LNCAP (cell line): Measurements from ENCODE around the gene RAB6D.

Source experiments
- TF ChIP-seq, protein P1 (sequence below): fragments of 450-650 bp; IDR thresholded peaks from 2 replicates; pipeline ENCODE4 v1.5.1; 2017; ENCODE audit warnings: mild to moderate bottlenecking

Gene RAB6D

DNA sequence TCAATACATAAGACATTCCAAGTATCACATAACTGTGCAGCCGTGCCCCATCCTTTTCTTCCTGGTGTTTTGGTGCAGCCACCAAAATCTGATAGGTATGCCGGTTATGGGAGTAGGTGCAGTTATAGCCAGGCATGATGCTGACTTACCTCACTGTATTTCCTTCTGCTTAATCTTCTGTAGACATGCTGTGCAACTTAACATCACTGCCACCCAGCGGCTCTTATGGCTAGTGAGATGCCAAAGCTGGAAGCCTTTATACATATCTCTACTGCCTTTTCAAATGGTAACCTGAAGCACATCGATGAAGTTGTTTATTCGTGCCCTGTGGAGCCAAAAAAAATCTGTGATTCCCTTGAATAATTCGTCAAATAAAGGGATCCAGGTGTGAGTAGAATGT, 28.6 kb downstream of the RAB6D start:
- TF ChIP-seq, protein P1, sequence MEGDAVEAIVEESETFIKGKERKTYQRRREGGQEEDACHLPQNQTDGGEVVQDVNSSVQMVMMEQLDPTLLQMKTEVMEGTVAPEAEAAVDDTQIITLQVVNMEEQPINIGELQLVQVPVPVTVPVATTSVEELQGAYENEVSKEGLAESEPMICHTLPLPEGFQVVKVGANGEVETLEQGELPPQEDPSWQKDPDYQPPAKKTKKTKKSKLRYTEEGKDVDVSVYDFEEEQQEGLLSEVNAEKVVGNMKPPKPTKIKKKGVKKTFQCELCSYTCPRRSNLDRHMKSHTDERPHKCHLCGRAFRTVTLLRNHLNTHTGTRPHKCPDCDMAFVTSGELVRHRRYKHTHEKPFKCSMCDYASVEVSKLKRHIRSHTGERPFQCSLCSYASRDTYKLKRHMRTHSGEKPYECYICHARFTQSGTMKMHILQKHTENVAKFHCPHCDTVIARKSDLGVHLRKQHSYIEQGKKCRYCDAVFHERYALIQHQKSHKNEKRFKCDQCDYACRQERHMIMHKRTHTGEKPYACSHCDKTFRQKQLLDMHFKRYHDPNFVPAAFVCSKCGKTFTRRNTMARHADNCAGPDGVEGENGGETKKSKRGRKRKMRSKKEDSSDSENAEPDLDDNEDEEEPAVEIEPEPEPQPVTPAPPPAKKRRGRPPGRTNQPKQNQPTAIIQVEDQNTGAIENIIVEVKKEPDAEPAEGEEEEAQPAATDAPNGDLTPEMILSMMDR = peak; percentile 24; the same call in 1 of the 2 replicates

DNA sequence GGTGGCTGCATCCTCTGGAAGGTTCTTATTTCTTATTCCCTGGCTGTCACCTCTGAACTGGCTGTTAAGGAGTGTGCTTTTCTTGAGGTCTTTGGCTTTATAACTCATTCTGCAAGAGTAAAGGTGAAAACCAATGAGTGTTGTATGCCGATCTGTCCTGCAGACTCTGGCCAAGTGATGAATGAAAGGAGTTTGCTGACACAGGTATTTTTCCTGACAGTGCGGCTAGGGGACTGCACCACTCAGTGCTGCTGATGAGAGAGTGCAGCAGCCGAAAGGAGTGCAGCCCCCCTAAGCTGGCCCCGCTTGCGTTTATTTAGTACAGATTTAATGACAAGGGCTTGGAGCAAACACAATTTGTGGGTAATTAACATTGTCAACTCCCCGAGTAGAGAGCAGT, 41.8 kb downstream of the RAB6D start:
- TF ChIP-seq, protein P1 = no peak

DNA sequence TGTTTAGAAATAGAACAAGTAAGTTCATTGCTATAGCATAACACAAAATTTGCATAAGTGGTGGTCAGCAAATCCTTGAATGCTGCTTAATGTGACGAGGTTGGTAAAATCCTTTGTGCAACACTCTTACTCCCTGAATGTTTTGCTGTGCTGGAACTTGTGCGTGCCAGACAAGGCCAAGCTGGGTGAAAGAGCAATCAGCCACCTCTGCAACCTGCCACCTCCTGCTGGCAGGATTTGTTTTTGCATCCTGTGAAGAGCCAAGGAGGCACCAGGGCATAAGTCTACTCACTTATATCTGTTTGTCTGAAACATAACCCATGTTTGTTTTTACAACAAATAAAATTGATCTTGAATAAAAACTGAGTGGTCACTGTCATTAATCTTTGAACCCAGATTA, 53.0 kb downstream of the RAB6D start:
- TF ChIP-seq, protein P1 = peak; percentile 38
